ENCODE data around the gene ARSG.

- TF ChIP-seq, protein P1, sequence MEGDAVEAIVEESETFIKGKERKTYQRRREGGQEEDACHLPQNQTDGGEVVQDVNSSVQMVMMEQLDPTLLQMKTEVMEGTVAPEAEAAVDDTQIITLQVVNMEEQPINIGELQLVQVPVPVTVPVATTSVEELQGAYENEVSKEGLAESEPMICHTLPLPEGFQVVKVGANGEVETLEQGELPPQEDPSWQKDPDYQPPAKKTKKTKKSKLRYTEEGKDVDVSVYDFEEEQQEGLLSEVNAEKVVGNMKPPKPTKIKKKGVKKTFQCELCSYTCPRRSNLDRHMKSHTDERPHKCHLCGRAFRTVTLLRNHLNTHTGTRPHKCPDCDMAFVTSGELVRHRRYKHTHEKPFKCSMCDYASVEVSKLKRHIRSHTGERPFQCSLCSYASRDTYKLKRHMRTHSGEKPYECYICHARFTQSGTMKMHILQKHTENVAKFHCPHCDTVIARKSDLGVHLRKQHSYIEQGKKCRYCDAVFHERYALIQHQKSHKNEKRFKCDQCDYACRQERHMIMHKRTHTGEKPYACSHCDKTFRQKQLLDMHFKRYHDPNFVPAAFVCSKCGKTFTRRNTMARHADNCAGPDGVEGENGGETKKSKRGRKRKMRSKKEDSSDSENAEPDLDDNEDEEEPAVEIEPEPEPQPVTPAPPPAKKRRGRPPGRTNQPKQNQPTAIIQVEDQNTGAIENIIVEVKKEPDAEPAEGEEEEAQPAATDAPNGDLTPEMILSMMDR (conservative IDR thresholded peaks at IDR 0.05): no peak
- no peak for TF ChIP-seq ZFX (IDR thresholded peaks at IDR 0.05)
Observed at GRCh38 chr17:68305142-68305541, 13.8 kb downstream of the ARSG start.

All from C4-2B (cell line).